GM19395 (cell line): ENCODE measurements around the gene RRP9.
"Not testable (repeated sequence)": the region's sequence is repeated elsewhere in the genome, so short reads cannot be mapped to it uniquely, and the experiment has no call there.

ENCODE experiments used
- ATAC-seq: cut with Tn5 transposase; IDR thresholded peaks from one replicate; pipeline ENCODE4 v1.9.1; 2021; ENCODE audit warnings: mild to moderate bottlenecking, moderate library complexity; ENCODE audit not compliant: unreplicated experiment

RRP9 gene

GRCh38 chr3:51927061-51927977 is 14.4 kb downstream of the RRP9 start:
- ATAC-seq = no peak

- no peak for ATAC-seq
These were observed 20.6 kb downstream of the RRP9 start for GRCh38 chr3:51921081-51921578.

- ATAC-seq = no peak
These were observed 25.3 kb downstream of the RRP9 start for GRCh38 chr3:51916418-51916817.

GRCh38 chr3:51908026-51908425 is 33.7 kb downstream of the RRP9 start:
- no peak for ATAC-seq

- ATAC-seq = no peak
These were observed 37.5 kb downstream of the RRP9 start for GRCh38 chr3:51904034-51904823.

GRCh38 chr3:51902361-51902760 is 39.3 kb downstream of the RRP9 start:
- not testable (repeated sequence) for ATAC-seq

- ATAC-seq = not testable (repeated sequence)
These were observed 41.7 kb downstream of the RRP9 start for GRCh38 chr3:51900043-51900442.

- ATAC-seq = no peak
These were observed 44.3 kb downstream of the RRP9 start for GRCh38 chr3:51897391-51897790.

GRCh38 chr3:51896607-51897305 is 44.9 kb downstream of the RRP9 start:
- ATAC-seq = no peak

GRCh38 chr3:51894939-51895338 is 46.8 kb downstream of the RRP9 start:
- no peak for ATAC-seq

GRCh38 chr3:51894391-51894790 is 47.3 kb downstream of the RRP9 start:
- ATAC-seq = no peak

- ATAC-seq = no peak
These were observed 50.3 kb downstream of the RRP9 start for GRCh38 chr3:51891242-51892039.

- ATAC-seq = no peak
These were observed 53.1 kb downstream of the RRP9 start for GRCh38 chr3:51888463-51889105.

- ATAC-seq = no peak
These were observed 54.1 kb downstream of the RRP9 start for GRCh38 chr3:51887620-51888019.

GRCh38 chr3:51886447-51886846 is 55.3 kb downstream of the RRP9 start:
- no peak for ATAC-seq
